IMR-90 (cell line): ENCODE data around the gene FARSB. TPM values are rescaled to one million over a fixed set of nuclear protein-coding genes. Genes with fewer than 3 reads are reported as not detected.

Experiments
- ATAC-seq: fragments of 200-7000 bp; cut with Tn5 transposase; 2 replicates; pipeline ENCODE4 v1.9.1; 2020; ENCODE audit warnings: low read depth, mild to moderate bottlenecking, moderate library complexity
- BruUV-seq: library from RNA; stranded (reverse); fragments of 400-500 nt; replicated peaks from 2 replicates; lab custom pipeline; 2021; lab: Mats Ljungman, UMichigan
- CTCF ChIA-PET: fragments of 300-600 bp; formaldehyde crosslinking; extraction: SDS; loops from one replicate; lab custom pipeline; 2021; ENCODE audit warnings: antibody characterized with exemption; lab: Yijun Ruan, JAX
- POLR2A ChIA-PET: fragments of 300-600 bp; sonication (Branson Sonifier 250); formaldehyde crosslinking; loops from one replicate; lab custom pipeline; 2022; ENCODE audit warnings: antibody characterized with exemption; ENCODE audit not compliant: unreplicated experiment; lab: Charles Lee
- DNase-seq: peaks from one replicate; pipeline ENCODE4 v3.0.0; 2013
- H2AFZ ChIP-seq: replicated peaks from 2 replicates; pipeline ENCODE3; 2013; ENCODE audit warnings: low read length, mild to moderate bottlenecking; ENCODE audit not compliant: poor library complexity
- H2AK5ac ChIP-seq: 2 replicates; pipeline ENCODE4 v1.6.1; 2013; ENCODE audit warnings: low read depth, low read length, inconsistent platforms
- H2AK9ac ChIP-seq: replicated peaks from 2 replicates; pipeline ENCODE3; 2013; ENCODE audit warnings: mild to moderate bottlenecking, low read depth, low read length, moderate library complexity; ENCODE audit not compliant: poor library complexity
- H2BK120ac ChIP-seq: 2 replicates; pipeline ENCODE4 v1.6.1; 2013; ENCODE audit warnings: low read depth, low read length, inconsistent platforms
- H2BK15ac ChIP-seq: 3 replicates; pipeline ENCODE4 v1.6.1; 2013; ENCODE audit warnings: low read depth, low read length, inconsistent platforms
- H2BK20ac ChIP-seq: 2 replicates; pipeline ENCODE4 v1.6.1; 2013; ENCODE audit warnings: low read depth, mild to moderate bottlenecking, inconsistent platforms, low read length, moderate library complexity
- H2BK5ac ChIP-seq: 2 replicates; pipeline ENCODE4 v1.6.1; 2013; ENCODE audit warnings: mild to moderate bottlenecking, low read depth, low read length, inconsistent platforms; ENCODE audit not compliant: poor library complexity, severe bottlenecking
- H3K14ac ChIP-seq: replicated peaks from 2 replicates; pipeline ENCODE4 v1.6.1; 2013; ENCODE audit warnings: low read depth, low read length, inconsistent platforms
- H3K18ac ChIP-seq: 2 replicates; pipeline ENCODE4 v1.6.1; 2013; ENCODE audit warnings: low read depth, low read length, control low read depth
- H3K23ac ChIP-seq: 2 replicates; pipeline ENCODE4 v1.6.1; 2013; ENCODE audit warnings: low read depth, low read length, inconsistent platforms
- H3K27ac ChIP-seq: 2 replicates; pipeline ENCODE4 v1.5.1; 2013; ENCODE audit warnings: mild to moderate bottlenecking, control low read depth, low read length; ENCODE audit not compliant: insufficient read depth
- H3K27me3 ChIP-seq: 2 replicates; pipeline ENCODE4 v1.6.1; 2013; ENCODE audit warnings: low read length; ENCODE audit not compliant: control insufficient read depth, insufficient read depth
- H3K36me3 ChIP-seq: 2 replicates; pipeline ENCODE4 v1.6.1; 2013; ENCODE audit warnings: low read length, mixed read lengths; ENCODE audit not compliant: control insufficient read depth, insufficient read depth
- H3K4ac ChIP-seq: 2 replicates; pipeline ENCODE4 v1.6.1; 2013; ENCODE audit warnings: low read depth, low read length, inconsistent platforms
- H3K4me1 ChIP-seq: 2 replicates; pipeline ENCODE4 v1.6.1; 2013; ENCODE audit warnings: low read length, mixed read lengths; ENCODE audit not compliant: control insufficient read depth, insufficient read depth
- H3K4me2 ChIP-seq: 2 replicates; pipeline ENCODE4 v1.6.1; 2013; ENCODE audit warnings: low read depth, mild to moderate bottlenecking, control low read depth, low read length, moderate library complexity
- H3K4me3 ChIP-seq: 2 replicates; pipeline ENCODE4 v1.5.1; 2013; ENCODE audit warnings: low read depth, mild to moderate bottlenecking, control low read depth, low read length, moderate library complexity; ENCODE audit not compliant: insufficient read depth
- H3K56ac ChIP-seq: 2 replicates; pipeline ENCODE4 v1.6.1; 2013; ENCODE audit warnings: low read length, inconsistent platforms; ENCODE audit not compliant: insufficient read depth; ENCODE audit errors: extremely low read depth
- H3K79me1 ChIP-seq, 2 experiments: 2 replicates each; pipeline ENCODE4 v1.6.1; 2013; ENCODE audit warnings: low read length in 2 of 2, inconsistent platforms in 1 of 2, low read depth in 1 of 2
- H3K9ac ChIP-seq: 2 replicates; pipeline ENCODE4 v1.6.1; 2013; ENCODE audit warnings: low read depth, low read length, control low read depth
- H3K9me1 ChIP-seq: 2 replicates; pipeline ENCODE4 v1.6.1; 2013; ENCODE audit warnings: low read length, inconsistent platforms; ENCODE audit not compliant: insufficient read depth
- H3K9me3 ChIP-seq: 2 replicates; pipeline ENCODE4 v1.6.1; 2013; ENCODE audit warnings: low read length; ENCODE audit not compliant: control insufficient read depth, insufficient read depth
- H4K20me1 ChIP-seq: 2 replicates; pipeline ENCODE4 v1.6.1; 2013; ENCODE audit warnings: low read length, inconsistent platforms; ENCODE audit not compliant: insufficient read depth
- H4K5ac ChIP-seq: 2 replicates; pipeline ENCODE4 v1.6.1; 2013; ENCODE audit warnings: mild to moderate bottlenecking, low read depth, low read length, control low read depth
- H4K8ac ChIP-seq, 2 experiments: 2 replicates each; pipeline ENCODE4 v1.6.1; 2013; ENCODE audit warnings: low read depth in 2 of 2, low read length in 2 of 2, control low read depth in 1 of 2, inconsistent platforms in 1 of 2
- H4K91ac ChIP-seq: 2 replicates; pipeline ENCODE4 v1.6.1; 2013; ENCODE audit warnings: low read depth, low read length, inconsistent platforms; ENCODE audit not compliant: insufficient read depth
- BHLHE40 ChIP-seq: fragments of 150-350 bp; IDR thresholded peaks from 2 replicates; pipeline ENCODE4 v1.6.1; 2016; ENCODE audit warnings: mild to moderate bottlenecking, low read depth, low read length
- CEBPB ChIP-seq: IDR thresholded peaks from 2 replicates; pipeline ENCODE4 v1.6.1; 2012; ENCODE audit warnings: low read depth, low read length, improper control_type of control experiment
- CHD1 ChIP-seq: IDR thresholded peaks from 2 replicates; pipeline ENCODE4 v1.6.1; 2012; ENCODE audit warnings: low read depth, low read length, improper control_type of control experiment
- FOS ChIP-seq: fragments of 150-350 bp; IDR thresholded peaks from 2 replicates; pipeline ENCODE4 v1.6.1; 2016; ENCODE audit warnings: low read depth, low read length
- MAFK ChIP-seq: IDR thresholded peaks from 2 replicates; pipeline ENCODE4 v1.6.1; 2012; ENCODE audit warnings: low read depth, low read length, improper control_type of control experiment
- MXI1 ChIP-seq: IDR thresholded peaks from 2 replicates; pipeline ENCODE4 v1.6.1; 2012; ENCODE audit warnings: low read depth, mild to moderate bottlenecking, low read length, moderate library complexity, borderline replicate concordance
- NFE2L2 ChIP-seq: fragments of 150-350 bp; IDR thresholded peaks from 2 replicates; pipeline ENCODE4 v1.6.1; 2016; ENCODE audit warnings: low read depth, mild to moderate bottlenecking, low read length
- POLR2A ChIP-seq: IDR thresholded peaks from 2 replicates; pipeline ENCODE4 v1.6.1; 2012; ENCODE audit warnings: mild to moderate bottlenecking, low read depth, low read length
- RAD21 ChIP-seq: IDR thresholded peaks from 2 replicates; pipeline ENCODE4 v1.6.1; 2012; ENCODE audit warnings: low read length, improper control_type of control experiment
- RCOR1 ChIP-seq: IDR thresholded peaks from 2 replicates; pipeline ENCODE4 v1.6.1; 2012; ENCODE audit warnings: mild to moderate bottlenecking, low read length, improper control_type of control experiment; ENCODE audit not compliant: insufficient replicate concordance
- RFX5 ChIP-seq: IDR thresholded peaks from 2 replicates; pipeline ENCODE4 v1.8.0; 2012; ENCODE audit warnings: low read depth, mild to moderate bottlenecking, low read length, moderate library complexity
- SMC3 ChIP-seq: fragments of 150-350 bp; IDR thresholded peaks from 2 replicates; pipeline ENCODE4 v1.6.1; 2016; ENCODE audit warnings: low read depth, mild to moderate bottlenecking, antibody characterized with exemption, low read length, moderate library complexity
- WGBS, 2 experiments: methylation state at CpG; one replicate each; pipeline versions ENCODE4 v1.1.5 to v1.1.7; 2013; ENCODE audit warnings: missing lambda C conversion rate in 2 of 2; ENCODE audit not compliant: insufficient read length in 1 of 2; ENCODE audit errors: extremely low coverage in 2 of 2; 5-methylcytosine and 5-hydroxymethylcytosine counted together
- dilution Hi-C: fragments of 300-500 bp; cut with HindIII; formaldehyde crosslinking; loops from one replicate; pipeline ENCODE4 v1.14.3; 2018; ENCODE audit warnings: low sequenced_read_pairs; ENCODE audit not compliant: unreplicated experiment
- in situ Hi-C: fragments of 300-500 bp; cut with MboI; formaldehyde crosslinking; loops from 3 replicates; pipeline ENCODE4 v1.14.3; 2019; ENCODE audit warnings: low sequenced_read_pairs, inconsistent platforms, mixed read lengths
- intact Hi-C: fragments of 100-400 bp; cut with micrococcal nuclease; formaldehyde crosslinking; loops from 2 replicates; pipeline ENCODE4 v1.10.0; 2022
- polyA plus RNA-seq, 3 experiments: library from polyadenylated mRNA; depleted of rRNA; stranded (reverse); fragments of >200 nt; gene quantifications; 2 replicates each; pipeline ENCODE4 v1.2.3, GENCODE V29; 2012; ENCODE audit warnings: low replicate concordance in 1 of 3
- total RNA-seq: library from RNA; depleted of rRNA; stranded (reverse); fragments of >200 nt; gene quantifications from 2 replicates; pipeline ENCODE4 v1.2.3, GENCODE V29; 2012
- TF ChIP-seq, protein P1 (sequence below): fragments of 150-350 bp; IDR thresholded peaks from 2 replicates; pipeline ENCODE4 v1.6.1; 2017; ENCODE audit warnings: mild to moderate bottlenecking, antibody characterized with exemption, low read length, low read depth
- TF ChIP-seq, protein P2 (sequence below): conservative IDR thresholded peaks from 2 replicates; pipeline ENCODE4 v1.5.1; 2012; ENCODE audit warnings: mild to moderate bottlenecking, low read depth, low read length, improper control_type of control experiment
- TF ChIP-seq, protein P3 (sequence below): fragments of 150-350 bp; IDR thresholded peaks from 2 replicates; pipeline ENCODE4 v1.6.1; 2016; ENCODE audit warnings: low read depth, mild to moderate bottlenecking, low read length, moderate library complexity, borderline replicate concordance

The FARSB gene
- total and polyA plus RNA-seq, 2 of the 4 experiments (the other 2 are of a cell fraction) = 21.1 to 32.5 TPM

DNA sequence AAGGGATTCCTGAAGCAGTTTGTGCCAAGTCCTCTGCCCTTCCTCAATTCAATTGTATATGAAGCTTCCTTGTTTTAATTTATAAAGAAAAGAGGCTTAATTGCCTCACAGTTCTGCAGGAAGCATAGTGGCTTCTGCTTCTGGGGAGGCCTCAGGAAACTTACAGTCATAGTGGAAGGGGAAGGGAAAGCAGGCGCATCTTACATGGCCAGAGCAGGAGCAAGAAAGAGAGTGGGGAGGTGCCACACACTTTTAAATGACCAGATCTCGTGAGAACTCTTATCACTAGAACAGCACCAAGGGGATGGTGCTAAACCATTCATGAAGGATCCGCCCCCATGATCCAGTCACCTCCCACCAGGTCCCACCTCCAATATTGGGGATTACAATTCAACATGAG is 117.4 kb downstream of the FARSB start:
- no peak overlapping the region for H2BK15ac ChIP-seq
- H3K36me3 ChIP-seq = no peaks in the 10 kb centered on the region
- in situ Hi-C loops (no loop called here), dilution Hi-C loops (no loop called here), intact Hi-C loops (no loop called here)
- H3K14ac ChIP-seq = no peak overlapping the region
- H4K8ac ChIP-seq = no peak overlapping the region
- no peaks in the 10 kb centered on the region for H3K9me1 ChIP-seq
- no peak overlapping the region for H3K56ac ChIP-seq
- no peak overlapping the region for H2BK5ac ChIP-seq
- no peaks in the 10 kb centered on the region for H3K79me1 ChIP-seq
- no peak overlapping the region for H3K4me3 ChIP-seq
- H2AFZ ChIP-seq = no peak overlapping the region
- 40% methylated on average over 2 of the region's 3 CpGs; no CpG with 5 or more reads in 1 of the 2 experiments for WGBS, 2 experiments
- H2AK5ac ChIP-seq = no peak overlapping the region
- H4K20me1 ChIP-seq = no peaks in the 10 kb centered on the region
- H4K91ac ChIP-seq = no peak overlapping the region
- H3K23ac ChIP-seq = no peak overlapping the region
- H2BK20ac ChIP-seq = no peak overlapping the region
- no peaks in the 10 kb centered on the region for H3K4me1 ChIP-seq
- H3K4ac ChIP-seq = no peak overlapping the region
- no peak overlapping the region for H3K27ac ChIP-seq
- ChIA-PET POLR2A (no interaction called here), CTCF (no interaction called here)
- no peak overlapping the region for H3K9ac ChIP-seq
- H4K5ac ChIP-seq = no peak overlapping the region
- no peak for DNase-seq
- no peak overlapping the region for H3K4me2 ChIP-seq
- ATAC-seq = no peak
- no TSS peak for BruUV-seq
- peaks cover 2% of the 10 kb centered on the region; the same call in 1 of the 2 replicates for H3K27me3 ChIP-seq
- no peak overlapping the region for H2AK9ac ChIP-seq
- no peaks in the 10 kb centered on the region for H3K9me3 ChIP-seq
- TF ChIP-seq, protein P1, sequence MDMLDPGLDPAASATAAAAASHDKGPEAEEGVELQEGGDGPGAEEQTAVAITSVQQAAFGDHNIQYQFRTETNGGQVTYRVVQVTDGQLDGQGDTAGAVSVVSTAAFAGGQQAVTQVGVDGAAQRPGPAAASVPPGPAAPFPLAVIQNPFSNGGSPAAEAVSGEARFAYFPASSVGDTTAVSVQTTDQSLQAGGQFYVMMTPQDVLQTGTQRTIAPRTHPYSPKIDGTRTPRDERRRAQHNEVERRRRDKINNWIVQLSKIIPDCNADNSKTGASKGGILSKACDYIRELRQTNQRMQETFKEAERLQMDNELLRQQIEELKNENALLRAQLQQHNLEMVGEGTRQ = no peak
- TF ChIP-seq CHD1 = no peak
- no peak for TF ChIP-seq MAFK
- TF ChIP-seq RCOR1 = no peak
- TF ChIP-seq SMC3 = no peak
- TF ChIP-seq, protein P2, sequence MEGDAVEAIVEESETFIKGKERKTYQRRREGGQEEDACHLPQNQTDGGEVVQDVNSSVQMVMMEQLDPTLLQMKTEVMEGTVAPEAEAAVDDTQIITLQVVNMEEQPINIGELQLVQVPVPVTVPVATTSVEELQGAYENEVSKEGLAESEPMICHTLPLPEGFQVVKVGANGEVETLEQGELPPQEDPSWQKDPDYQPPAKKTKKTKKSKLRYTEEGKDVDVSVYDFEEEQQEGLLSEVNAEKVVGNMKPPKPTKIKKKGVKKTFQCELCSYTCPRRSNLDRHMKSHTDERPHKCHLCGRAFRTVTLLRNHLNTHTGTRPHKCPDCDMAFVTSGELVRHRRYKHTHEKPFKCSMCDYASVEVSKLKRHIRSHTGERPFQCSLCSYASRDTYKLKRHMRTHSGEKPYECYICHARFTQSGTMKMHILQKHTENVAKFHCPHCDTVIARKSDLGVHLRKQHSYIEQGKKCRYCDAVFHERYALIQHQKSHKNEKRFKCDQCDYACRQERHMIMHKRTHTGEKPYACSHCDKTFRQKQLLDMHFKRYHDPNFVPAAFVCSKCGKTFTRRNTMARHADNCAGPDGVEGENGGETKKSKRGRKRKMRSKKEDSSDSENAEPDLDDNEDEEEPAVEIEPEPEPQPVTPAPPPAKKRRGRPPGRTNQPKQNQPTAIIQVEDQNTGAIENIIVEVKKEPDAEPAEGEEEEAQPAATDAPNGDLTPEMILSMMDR = no peak
- no peak for TF ChIP-seq BHLHE40
- no peak for TF ChIP-seq NFE2L2
- no peak for TF ChIP-seq MXI1
- TF ChIP-seq CEBPB = no peak
- no peak for TF ChIP-seq FOS
- TF ChIP-seq RFX5 = no peak
- TF ChIP-seq POLR2A = no peak
- no peak for TF ChIP-seq RAD21
- TF ChIP-seq, protein P3, sequence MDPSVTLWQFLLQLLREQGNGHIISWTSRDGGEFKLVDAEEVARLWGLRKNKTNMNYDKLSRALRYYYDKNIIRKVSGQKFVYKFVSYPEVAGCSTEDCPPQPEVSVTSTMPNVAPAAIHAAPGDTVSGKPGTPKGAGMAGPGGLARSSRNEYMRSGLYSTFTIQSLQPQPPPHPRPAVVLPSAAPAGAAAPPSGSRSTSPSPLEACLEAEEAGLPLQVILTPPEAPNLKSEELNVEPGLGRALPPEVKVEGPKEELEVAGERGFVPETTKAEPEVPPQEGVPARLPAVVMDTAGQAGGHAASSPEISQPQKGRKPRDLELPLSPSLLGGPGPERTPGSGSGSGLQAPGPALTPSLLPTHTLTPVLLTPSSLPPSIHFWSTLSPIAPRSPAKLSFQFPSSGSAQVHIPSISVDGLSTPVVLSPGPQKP = no peak
- H2BK120ac ChIP-seq = no peak overlapping the region
- no peak overlapping the region for H3K18ac ChIP-seq
